IPS-18c (cell line): ENCODE data around the gene MACF1.

Experiments
- H3K4me3 ChIP-seq: 2 replicates; pipeline ENCODE4 v1.7.0; 2013; ENCODE audit warnings: low read depth, mild to moderate bottlenecking, low read length, moderate library complexity; ENCODE audit not compliant: insufficient read depth
- H3K9me3 ChIP-seq: one replicate; pipeline ENCODE4 v1.6.1; 2013; ENCODE audit warnings: mild to moderate bottlenecking, low read length, moderate library complexity; ENCODE audit not compliant: control insufficient read depth, insufficient read depth

The MACF1 gene

DNA sequence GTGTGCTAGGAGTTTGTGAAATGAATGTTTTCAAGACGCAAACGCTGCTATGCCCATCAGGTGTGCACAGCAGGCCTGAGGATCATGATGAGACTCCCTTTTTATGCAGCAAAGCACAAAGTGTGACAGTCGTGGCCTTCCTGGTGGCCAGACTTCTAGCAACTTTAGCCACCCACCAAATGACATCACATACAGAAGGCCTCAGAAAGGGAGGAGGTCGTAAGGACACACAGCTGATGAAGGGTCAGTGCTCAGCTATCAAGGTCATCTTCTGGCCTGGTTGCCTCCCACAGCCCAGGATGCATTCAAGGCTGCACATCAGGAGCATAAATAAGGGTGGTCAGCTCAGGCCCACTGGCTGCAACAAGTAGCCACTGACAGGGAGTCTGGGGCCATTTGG is 323.6 kb downstream of the MACF1 start:
- Histone ChIP-seq H3K9me3 (peaks cover 3% of the 10 kb centered on the region), H3K4me3 (no peak overlapping the region)

GRCh38 chr1:39529901-39530535 is 325.5 kb downstream of the MACF1 start:
- Histone ChIP-seq H3K4me3 (no peak overlapping the region), H3K9me3 (peaks cover 3% of the 10 kb centered on the region)

DNA sequence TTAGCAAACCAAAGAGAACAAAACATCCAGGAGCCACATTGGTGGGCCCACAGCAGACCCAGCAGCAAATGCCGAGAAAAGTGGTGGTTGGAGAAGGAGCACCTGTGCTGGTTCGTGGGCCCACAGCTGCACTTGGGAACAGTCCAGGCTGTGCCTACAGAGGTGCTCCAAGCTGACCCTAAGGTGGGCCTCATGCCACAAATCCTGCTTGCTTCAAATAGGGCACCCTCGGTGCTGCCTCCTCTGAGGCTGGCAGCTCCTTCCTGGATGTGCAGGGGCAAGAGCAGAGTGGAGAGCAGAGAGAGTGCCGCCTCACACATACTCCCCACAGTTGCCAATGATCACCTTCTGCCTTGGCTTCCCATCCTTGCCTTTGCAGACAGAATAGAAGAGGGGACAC is 327.0 kb downstream of the MACF1 start:
- no peak overlapping the region for H3K4me3 ChIP-seq

DNA sequence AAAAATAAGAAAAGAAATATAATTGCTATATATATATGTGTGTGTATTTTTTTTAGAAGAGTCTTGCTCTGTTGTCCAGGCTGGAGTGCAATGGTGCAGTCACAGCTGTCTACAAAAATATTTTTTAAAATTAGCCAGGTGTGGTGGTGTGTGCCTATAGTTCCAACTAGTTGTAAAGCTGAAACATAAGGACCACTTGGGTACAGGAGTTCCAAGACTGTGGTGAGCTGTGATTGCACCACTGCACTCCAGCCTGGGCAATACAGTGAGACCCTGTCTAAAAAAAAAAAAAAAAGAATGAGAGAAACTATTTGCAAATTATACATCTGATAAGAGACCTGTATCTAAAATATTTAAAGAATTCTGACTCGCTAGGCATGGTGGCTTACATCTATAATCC is 328.9 kb downstream of the MACF1 start:
- Histone ChIP-seq H3K9me3 (peaks cover 3% of the 10 kb centered on the region), H3K4me3 (no peak overlapping the region)

More for the DNA sequence above, 327.0 kb downstream of the MACF1 start:
- H3K9me3 ChIP-seq, result peaks cover 3% of the 10 kb centered on the region
